HEK293 (cell line): ENCODE data around the gene CNDP2.

Experiments used
- CTCF ChIA-PET: fragments of 350-600 bp; formaldehyde crosslinking; extraction: SDS; loops from one replicate; lab custom pipeline; 2021; ENCODE audit warnings: antibody characterized with exemption; lab: Yijun Ruan, JAX
- POLR2A ChIA-PET: fragments of 300-600 bp; formaldehyde crosslinking; extraction: SDS; loops from one replicate; lab custom pipeline; 2020; ENCODE audit warnings: antibody characterized with exemption, inconsistent platforms; lab: Yijun Ruan, JAX
- H3K27ac ChIP-seq: fragments of 200-500 bp; sonication (Bioruptor generic); 2 replicates; pipeline ENCODE4 v1.5.1; 2014; ENCODE audit warnings: low read depth, low read length, control low read depth, inconsistent platforms; ENCODE audit errors: extremely low read depth
- H3K36me3 ChIP-seq, 2 experiments: fragments of 200-500 bp in 1 of 2; sonication (Bioruptor generic) in 1 of 2; 1 replicate in 1 of 2; 2 replicates in 1 of 2; pipeline ENCODE4 v1.5.1; 2014 to 2017; ENCODE audit warnings: inconsistent platforms in 2 of 2, low read length in 2 of 2; ENCODE audit not compliant: control insufficient read depth in 2 of 2, insufficient read depth in 1 of 2
- H3K4me1 ChIP-seq: fragments of 200-500 bp; sonication (Bioruptor generic); 2 replicates; pipeline ENCODE4 v1.5.1; 2014; ENCODE audit warnings: mild to moderate bottlenecking, low read length, inconsistent platforms; ENCODE audit not compliant: control insufficient read depth, insufficient read depth
- H3K4me3 ChIP-seq: 2 replicates; pipeline ENCODE4 v1.5.1; 2011; ENCODE audit warnings: low read depth, mild to moderate bottlenecking, control low read depth, low read length, moderate library complexity
- H3K9me3 ChIP-seq: fragments of 200-500 bp; sonication (Bioruptor generic); 2 replicates; pipeline ENCODE4 v1.5.1; 2014; ENCODE audit warnings: low read depth, low read length, inconsistent platforms; ENCODE audit not compliant: control insufficient read depth, insufficient read depth
- GLIS2 ChIP-seq: fragments of 450-650 bp; formaldehyde crosslinking; IDR thresholded peaks from 2 replicates; pipeline ENCODE4 v1.5.1; 2016; ENCODE audit warnings: missing biosample characterization, missing genetic modification characterization
- MYNN ChIP-seq: fragments of 450-650 bp; formaldehyde crosslinking; IDR thresholded peaks from 2 replicates; pipeline ENCODE4 v1.5.1; 2016; ENCODE audit warnings: missing biosample characterization, missing genetic modification characterization, borderline replicate concordance
- MZF1 ChIP-seq: fragments of 450-650 bp; formaldehyde crosslinking; IDR thresholded peaks from 2 replicates; pipeline ENCODE4 v1.5.1; 2017; ENCODE audit warnings: missing biosample characterization, missing genetic modification characterization, borderline replicate concordance
- SP3 ChIP-seq: fragments of 450-650 bp; formaldehyde crosslinking; IDR thresholded peaks from 2 replicates; pipeline ENCODE4 v1.5.1; 2016; ENCODE audit warnings: missing biosample characterization, missing genetic modification characterization
- SP7 ChIP-seq: fragments of 450-650 bp; formaldehyde crosslinking; IDR thresholded peaks from 2 replicates; pipeline ENCODE4 v1.5.1; 2016; ENCODE audit warnings: missing biosample characterization, missing genetic modification characterization
- ZBTB7A ChIP-seq: fragments of 450-650 bp; formaldehyde crosslinking; IDR thresholded peaks from 2 replicates; pipeline ENCODE4 v1.5.1; 2016; ENCODE audit warnings: low read depth, missing biosample characterization, missing genetic modification characterization
- ZNF133 ChIP-seq: fragments of 450-650 bp; formaldehyde crosslinking; IDR thresholded peaks from 2 replicates; pipeline ENCODE4 v1.5.1; 2016; ENCODE audit warnings: missing biosample characterization, missing genetic modification characterization
- ZNF16 ChIP-seq: fragments of 450-650 bp; formaldehyde crosslinking; IDR thresholded peaks from 2 replicates; pipeline ENCODE4 v1.5.1; 2016; ENCODE audit warnings: low read depth, missing biosample characterization, missing genetic modification characterization
- ZNF19 ChIP-seq: fragments of 450-650 bp; formaldehyde crosslinking; IDR thresholded peaks from 2 replicates; pipeline ENCODE4; 2016; ENCODE audit warnings: missing biosample characterization, missing genetic modification characterization, low read depth
- ZNF221 ChIP-seq: fragments of 450-650 bp; formaldehyde crosslinking; IDR thresholded peaks from 2 replicates; pipeline ENCODE4 v1.5.1; 2017; ENCODE audit warnings: missing biosample characterization, missing genetic modification characterization, borderline replicate concordance
- ZNF266 ChIP-seq: fragments of 450-650 bp; formaldehyde crosslinking; IDR thresholded peaks from 2 replicates; pipeline ENCODE4 v1.5.1; 2016; ENCODE audit warnings: missing biosample characterization, missing genetic modification characterization, low read depth
- ZNF341 ChIP-seq: fragments of 450-650 bp; formaldehyde crosslinking; IDR thresholded peaks from 2 replicates; pipeline ENCODE4; 2016; ENCODE audit warnings: low read depth, missing biosample characterization, missing genetic modification characterization
- ZNF37A ChIP-seq: fragments of 450-650 bp; IDR thresholded peaks from 2 replicates; pipeline ENCODE4 v1.5.1; 2018; ENCODE audit warnings: missing biosample characterization, missing genetic modification characterization
- ZNF394 ChIP-seq: fragments of 450-650 bp; formaldehyde crosslinking; IDR thresholded peaks from 2 replicates; pipeline ENCODE4 v1.5.1; 2016; ENCODE audit warnings: missing biosample characterization, missing genetic modification characterization, mild to moderate bottlenecking, moderate library complexity, borderline replicate concordance
- ZNF433 ChIP-seq: fragments of 450-650 bp; formaldehyde crosslinking; IDR thresholded peaks from 2 replicates; pipeline ENCODE4 v1.5.1; 2016; ENCODE audit warnings: missing biosample characterization, missing genetic modification characterization, low read depth
- ZNF585B ChIP-seq: fragments of 450-650 bp; formaldehyde crosslinking; IDR thresholded peaks from 2 replicates; pipeline ENCODE4 v1.5.1; 2016; ENCODE audit warnings: missing biosample characterization, missing genetic modification characterization
- ZNF658 ChIP-seq: fragments of 450-650 bp; formaldehyde crosslinking; IDR thresholded peaks from 2 replicates; pipeline ENCODE4; 2016; ENCODE audit warnings: missing biosample characterization, missing genetic modification characterization
- ZNF747 ChIP-seq: fragments of 450-650 bp; formaldehyde crosslinking; IDR thresholded peaks from 2 replicates; pipeline ENCODE4 v1.5.1; 2016; ENCODE audit warnings: missing biosample characterization, missing genetic modification characterization
- TF ChIP-seq, protein P1 (sequence below): fragments of 450-650 bp; formaldehyde crosslinking; IDR thresholded peaks from 2 replicates; pipeline ENCODE4 v1.5.1; 2016; ENCODE audit warnings: missing biosample characterization, missing genetic modification characterization
- TF ChIP-seq, protein P2 (sequence below): fragments of 450-650 bp; formaldehyde crosslinking; IDR thresholded peaks from 2 replicates; pipeline ENCODE4 v1.5.1; 2016; ENCODE audit warnings: missing biosample characterization, missing genetic modification characterization
- TF ChIP-seq, protein P3 (sequence below): fragments of 450-650 bp; formaldehyde crosslinking; IDR thresholded peaks from 2 replicates; pipeline ENCODE4 v1.5.1; 2017; ENCODE audit warnings: missing biosample characterization, mild to moderate bottlenecking, missing genetic modification characterization, moderate library complexity
- TF ChIP-seq, protein P4 (sequence below): fragments of 450-650 bp; IDR thresholded peaks from 2 replicates; pipeline ENCODE4 v1.5.1; 2018; ENCODE audit warnings: missing biosample characterization, mild to moderate bottlenecking, missing genetic modification characterization
- TF ChIP-seq, protein P5 (sequence below): fragments of 450-650 bp; IDR thresholded peaks from 2 replicates; pipeline ENCODE4 v1.5.1; 2018; ENCODE audit warnings: missing biosample characterization, missing genetic modification characterization
- TF ChIP-seq, protein P6 (sequence below): fragments of 450-650 bp; formaldehyde crosslinking; IDR thresholded peaks from 2 replicates; pipeline ENCODE4 v1.5.1; 2016; ENCODE audit warnings: missing biosample characterization, missing genetic modification characterization
- TF ChIP-seq, protein P7 (sequence below): fragments of 450-650 bp; formaldehyde crosslinking; IDR thresholded peaks from 2 replicates; pipeline ENCODE4 v1.5.1; 2017; ENCODE audit warnings: missing biosample characterization, missing genetic modification characterization

CNDP2 gene

DNA sequence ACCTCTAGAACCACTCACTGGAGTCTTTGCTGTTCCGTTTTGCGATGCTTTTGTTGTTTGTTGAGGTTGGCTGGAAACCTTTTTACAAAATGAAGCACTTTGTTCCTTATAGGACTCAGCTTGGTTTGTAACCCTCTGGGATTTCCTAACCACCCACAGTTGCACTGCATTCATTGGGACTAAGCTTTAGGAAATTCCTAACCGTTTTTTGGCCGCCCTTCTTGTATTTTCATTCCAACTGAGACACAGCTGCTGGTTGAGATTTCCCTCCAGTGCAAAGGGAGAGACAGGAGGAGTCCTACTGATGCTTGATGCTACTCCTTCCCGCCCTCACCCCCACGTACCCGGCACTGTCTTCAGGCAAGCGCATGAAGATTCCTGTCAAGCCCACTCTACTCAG is 32.9 kb upstream of the CNDP2 start:
- Histone ChIP-seq H3K9me3 (no peaks in the 10 kb centered on the region; the same call in 1 of the 2 replicates), H3K4me1 (no peaks in the 10 kb centered on the region), H3K36me3 (no peaks in the 10 kb centered on the region), H3K4me3 (no peak overlapping the region), H3K27ac (no peak overlapping the region)
- TF ChIP-seq ZNF266 (tag by site-specific recombination) (no peak), ZNF747 (tag by site-specific recombination) (no peak), ZNF433 (tag by site-specific recombination) (no peak), GLIS2 (tag by site-specific recombination) (no peak), ZNF37A (tag by site-specific recombination) (no peak), SP3 (no peak), ZNF16 (tag by site-specific recombination) (no peak), MZF1 (tag by site-specific recombination) (no peak), ZNF221 (tag by site-specific recombination) (no peak)
- TF ChIP-seq, protein P1, sequence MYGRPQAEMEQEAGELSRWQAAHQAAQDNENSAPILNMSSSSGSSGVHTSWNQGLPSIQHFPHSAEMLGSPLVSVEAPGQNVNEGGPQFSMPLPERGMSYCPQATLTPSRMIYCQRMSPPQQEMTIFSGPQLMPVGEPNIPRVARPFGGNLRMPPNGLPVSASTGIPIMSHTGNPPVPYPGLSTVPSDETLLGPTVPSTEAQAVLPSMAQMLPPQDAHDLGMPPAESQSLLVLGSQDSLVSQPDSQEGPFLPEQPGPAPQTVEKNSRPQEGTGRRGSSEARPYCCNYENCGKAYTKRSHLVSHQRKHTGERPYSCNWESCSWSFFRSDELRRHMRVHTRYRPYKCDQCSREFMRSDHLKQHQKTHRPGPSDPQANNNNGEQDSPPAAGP (tag by site-specific recombination): no peak
- TF ChIP-seq, protein P2, sequence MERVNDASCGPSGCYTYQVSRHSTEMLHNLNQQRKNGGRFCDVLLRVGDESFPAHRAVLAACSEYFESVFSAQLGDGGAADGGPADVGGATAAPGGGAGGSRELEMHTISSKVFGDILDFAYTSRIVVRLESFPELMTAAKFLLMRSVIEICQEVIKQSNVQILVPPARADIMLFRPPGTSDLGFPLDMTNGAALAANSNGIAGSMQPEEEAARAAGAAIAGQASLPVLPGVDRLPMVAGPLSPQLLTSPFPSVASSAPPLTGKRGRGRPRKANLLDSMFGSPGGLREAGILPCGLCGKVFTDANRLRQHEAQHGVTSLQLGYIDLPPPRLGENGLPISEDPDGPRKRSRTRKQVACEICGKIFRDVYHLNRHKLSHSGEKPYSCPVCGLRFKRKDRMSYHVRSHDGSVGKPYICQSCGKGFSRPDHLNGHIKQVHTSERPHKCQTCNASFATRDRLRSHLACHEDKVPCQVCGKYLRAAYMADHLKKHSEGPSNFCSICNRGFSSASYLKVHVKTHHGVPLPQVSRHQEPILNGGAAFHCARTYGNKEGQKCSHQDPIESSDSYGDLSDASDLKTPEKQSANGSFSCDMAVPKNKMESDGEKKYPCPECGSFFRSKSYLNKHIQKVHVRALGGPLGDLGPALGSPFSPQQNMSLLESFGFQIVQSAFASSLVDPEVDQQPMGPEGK: no peak
- TF ChIP-seq, protein P3, sequence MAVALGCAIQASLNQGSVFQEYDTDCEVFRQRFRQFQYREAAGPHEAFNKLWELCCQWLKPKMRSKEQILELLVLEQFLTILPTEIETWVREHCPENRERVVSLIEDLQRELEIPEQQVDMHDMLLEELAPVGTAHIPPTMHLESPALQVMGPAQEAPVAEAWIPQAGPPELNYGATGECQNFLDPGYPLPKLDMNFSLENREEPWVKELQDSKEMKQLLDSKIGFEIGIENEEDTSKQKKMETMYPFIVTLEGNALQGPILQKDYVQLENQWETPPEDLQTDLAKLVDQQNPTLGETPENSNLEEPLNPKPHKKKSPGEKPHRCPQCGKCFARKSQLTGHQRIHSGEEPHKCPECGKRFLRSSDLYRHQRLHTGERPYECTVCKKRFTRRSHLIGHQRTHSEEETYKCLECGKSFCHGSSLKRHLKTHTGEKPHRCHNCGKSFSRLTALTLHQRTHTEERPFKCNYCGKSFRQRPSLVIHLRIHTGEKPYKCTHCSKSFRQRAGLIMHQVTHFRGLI (tag by site-specific recombination): no peak
- CTCF ChIA-PET: interaction anchor here (1.8 kb wide), 1 partner anchor 110 kb away, joined by 5 read pairs; no protein-coding TSS in a partner anchor
- POLR2A ChIA-PET: no interaction called here

DNA sequence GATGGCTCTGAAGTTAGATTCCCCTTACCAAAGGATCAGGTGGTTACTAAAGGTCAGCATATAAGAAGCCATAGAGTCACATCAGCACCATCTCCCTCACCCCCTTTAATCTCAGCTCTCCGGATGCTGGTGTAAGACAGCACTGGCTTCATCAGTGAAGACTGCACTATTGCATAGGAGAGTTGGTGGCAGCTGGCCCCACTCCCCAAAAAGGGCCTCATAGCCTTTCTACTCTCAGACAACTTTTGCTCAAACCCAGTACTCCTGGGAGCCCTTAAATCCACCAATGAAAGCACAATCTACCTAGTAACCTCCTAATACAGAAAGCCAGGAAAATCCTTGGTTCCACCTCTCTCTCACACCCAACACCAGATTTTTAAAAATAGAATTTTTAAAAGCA is 32.2 kb upstream of the CNDP2 start:
- ChIA-PET CTCF (no interaction called here), POLR2A (no interaction called here)
- Histone ChIP-seq H3K27ac (no peak overlapping the region), H3K4me1 (no peaks in the 10 kb centered on the region), H3K36me3 (no peaks in the 10 kb centered on the region), H3K9me3 (no peaks in the 10 kb centered on the region; the same call in 1 of the 2 replicates), H3K4me3 (no peak overlapping the region)
- TF ChIP-seq SP7 (tag by site-specific recombination): no peak
- TF ChIP-seq, protein P4, sequence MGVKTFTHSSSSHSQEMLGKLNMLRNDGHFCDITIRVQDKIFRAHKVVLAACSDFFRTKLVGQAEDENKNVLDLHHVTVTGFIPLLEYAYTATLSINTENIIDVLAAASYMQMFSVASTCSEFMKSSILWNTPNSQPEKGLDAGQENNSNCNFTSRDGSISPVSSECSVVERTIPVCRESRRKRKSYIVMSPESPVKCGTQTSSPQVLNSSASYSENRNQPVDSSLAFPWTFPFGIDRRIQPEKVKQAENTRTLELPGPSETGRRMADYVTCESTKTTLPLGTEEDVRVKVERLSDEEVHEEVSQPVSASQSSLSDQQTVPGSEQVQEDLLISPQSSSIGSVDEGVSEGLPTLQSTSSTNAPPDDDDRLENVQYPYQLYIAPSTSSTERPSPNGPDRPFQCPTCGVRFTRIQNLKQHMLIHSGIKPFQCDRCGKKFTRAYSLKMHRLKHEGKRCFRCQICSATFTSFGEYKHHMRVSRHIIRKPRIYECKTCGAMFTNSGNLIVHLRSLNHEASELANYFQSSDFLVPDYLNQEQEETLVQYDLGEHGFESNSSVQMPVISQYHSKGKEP: no peak
- TF ChIP-seq MYNN (tag by site-specific recombination): no peak
- TF ChIP-seq, protein P5, sequence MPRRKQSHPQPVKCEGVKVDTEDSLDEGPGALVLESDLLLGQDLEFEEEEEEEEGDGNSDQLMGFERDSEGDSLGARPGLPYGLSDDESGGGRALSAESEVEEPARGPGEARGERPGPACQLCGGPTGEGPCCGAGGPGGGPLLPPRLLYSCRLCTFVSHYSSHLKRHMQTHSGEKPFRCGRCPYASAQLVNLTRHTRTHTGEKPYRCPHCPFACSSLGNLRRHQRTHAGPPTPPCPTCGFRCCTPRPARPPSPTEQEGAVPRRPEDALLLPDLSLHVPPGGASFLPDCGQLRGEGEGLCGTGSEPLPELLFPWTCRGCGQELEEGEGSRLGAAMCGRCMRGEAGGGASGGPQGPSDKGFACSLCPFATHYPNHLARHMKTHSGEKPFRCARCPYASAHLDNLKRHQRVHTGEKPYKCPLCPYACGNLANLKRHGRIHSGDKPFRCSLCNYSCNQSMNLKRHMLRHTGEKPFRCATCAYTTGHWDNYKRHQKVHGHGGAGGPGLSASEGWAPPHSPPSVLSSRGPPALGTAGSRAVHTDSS (tag by site-specific recombination): no peak
- no peak for TF ChIP-seq ZNF658
- TF ChIP-seq, protein P6, sequence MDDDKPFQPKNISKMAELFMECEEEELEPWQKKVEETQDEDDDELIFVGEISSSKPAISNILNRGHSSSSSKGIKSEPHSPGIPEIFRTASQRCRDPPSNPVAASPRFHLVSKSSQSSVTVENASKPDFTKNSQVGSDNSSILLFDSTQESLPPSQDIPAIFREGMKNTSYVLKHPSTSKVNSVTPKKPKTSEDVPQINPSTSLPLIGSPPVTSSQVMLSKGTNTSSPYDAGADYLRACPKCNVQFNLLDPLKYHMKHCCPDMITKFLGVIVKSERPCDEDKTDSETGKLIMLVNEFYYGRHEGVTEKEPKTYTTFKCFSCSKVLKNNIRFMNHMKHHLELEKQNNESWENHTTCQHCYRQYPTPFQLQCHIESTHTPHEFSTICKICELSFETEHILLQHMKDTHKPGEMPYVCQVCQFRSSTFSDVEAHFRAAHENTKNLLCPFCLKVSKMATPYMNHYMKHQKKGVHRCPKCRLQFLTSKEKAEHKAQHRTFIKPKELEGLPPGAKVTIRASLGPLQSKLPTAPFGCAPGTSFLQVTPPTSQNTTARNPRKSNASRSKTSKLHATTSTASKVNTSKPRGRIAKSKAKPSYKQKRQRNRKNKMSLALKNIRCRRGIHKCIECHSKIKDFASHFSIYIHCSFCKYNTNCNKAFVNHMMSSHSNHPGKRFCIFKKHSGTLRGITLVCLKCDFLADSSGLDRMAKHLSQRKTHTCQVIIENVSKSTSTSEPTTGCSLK: no peak
- no peak for TF ChIP-seq ZNF394 (tag by site-specific recombination)
- no peak for TF ChIP-seq ZBTB7A (tag by site-specific recombination)
- TF ChIP-seq ZNF133: no peak
- TF ChIP-seq, protein P7, sequence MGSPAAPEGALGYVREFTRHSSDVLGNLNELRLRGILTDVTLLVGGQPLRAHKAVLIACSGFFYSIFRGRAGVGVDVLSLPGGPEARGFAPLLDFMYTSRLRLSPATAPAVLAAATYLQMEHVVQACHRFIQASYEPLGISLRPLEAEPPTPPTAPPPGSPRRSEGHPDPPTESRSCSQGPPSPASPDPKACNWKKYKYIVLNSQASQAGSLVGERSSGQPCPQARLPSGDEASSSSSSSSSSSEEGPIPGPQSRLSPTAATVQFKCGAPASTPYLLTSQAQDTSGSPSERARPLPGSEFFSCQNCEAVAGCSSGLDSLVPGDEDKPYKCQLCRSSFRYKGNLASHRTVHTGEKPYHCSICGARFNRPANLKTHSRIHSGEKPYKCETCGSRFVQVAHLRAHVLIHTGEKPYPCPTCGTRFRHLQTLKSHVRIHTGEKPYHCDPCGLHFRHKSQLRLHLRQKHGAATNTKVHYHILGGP: no peak
- no peak for TF ChIP-seq ZNF585B (tag by site-specific recombination)
- no peak for TF ChIP-seq ZNF341 (tag by site-specific recombination)
- TF ChIP-seq ZNF19 (tag by site-specific recombination): no peak
